Ascending aorta (tissue), 2 donors: ENCODE measurements around the gene THSD7B. TPM values are rescaled to one million over a fixed set of nuclear protein-coding genes. Genes with fewer than 3 reads are reported as not detected.

Source experiments
- DNase-seq, 2 donors: peaks; one replicate each; pipeline ENCODE4 v3.0.0-alpha.2; 2019; ENCODE audit warnings: low spot score in 2 of 2
- H3K27ac ChIP-seq, 2 donors: fragments of 200-600 bp; sonication (generic); one replicate each; pipeline ENCODE4 v1.5.1; 2016 to 2017; ENCODE audit warnings: mild to moderate bottlenecking in 1 of 2
- H3K27me3 ChIP-seq: fragments of 200-600 bp; sonication (generic); one replicate; pipeline ENCODE4 v1.5.1; 2017
- H3K36me3 ChIP-seq, 2 donors: fragments of 200-600 bp; sonication (generic); one replicate each; pipeline ENCODE4 v1.5.1; 2016
- H3K4me1 ChIP-seq, 2 donors: fragments of 200-600 bp; sonication (generic); one replicate each; pipeline ENCODE4 v1.5.1; 2016 to 2017; ENCODE audit warnings: mild to moderate bottlenecking in 1 of 2
- H3K4me3 ChIP-seq, 2 donors: fragments of 200-600 bp; sonication (generic); one replicate each; pipeline ENCODE4 v1.5.1; 2016 to 2017; ENCODE audit warnings: mild to moderate bottlenecking in 1 of 2
- H3K9me3 ChIP-seq, 2 donors: fragments of 200-600 bp; sonication (generic); one replicate each; pipeline ENCODE4 v1.5.1; 2016
- CTCF ChIP-seq, 3 experiments: fragments of 200-600 bp in 2 of 3; fragments of 450-650 bp in 1 of 3; sonication (generic) in 2 of 3; IDR thresholded peaks; one replicate each; pipeline ENCODE4 v1.5.1; 2016 to 2019; ENCODE audit warnings: antibody characterized with exemption in 3 of 3, mild to moderate bottlenecking in 1 of 3, moderate library complexity in 1 of 3
- intact Hi-C: fragments of 100-400 bp; cut with DNase I; formaldehyde crosslinking; loops from one replicate; pipeline ENCODE4 v1.15.1; 2023
- total RNA-seq: library from RNA; depleted of rRNA; stranded (reverse); fragments of >200 nt; gene quantifications from one replicate; pipeline ENCODE4 v1.1.0, GENCODE V29; 2016

THSD7B gene
- total RNA-seq, result not detected

GRCh38 chr2:136765256-136766072 is at the start of gene THSD7B:
Gene THSD7B (plus strand): TSS chr2:136765545. CDS start chr2:136882179, 116,634 bp downstream.
- peak within 1 kb of the TSS; percentile 63 to 95 for H3K4me3 ChIP-seq
- intact Hi-C loops, result no loop called here
- DNase-seq, result no peak
- H3K27me3 ChIP-seq, result no peaks in the 10 kb centered on the region
- TF ChIP-seq CTCF (IDR thresholded peaks at IDR 0.05), result peak in 1 of 3 experiments; percentile 4
- H3K4me1 ChIP-seq, result peaks cover 0 to 4% of the 10 kb centered on the region in 2 donors
- H3K27ac ChIP-seq, result peak within 1 kb of the TSS; percentile 1 to 42
- H3K9me3 ChIP-seq, result no peaks in the 10 kb centered on the region
- H3K36me3 ChIP-seq, result no peaks in the 10 kb centered on the region

DNA sequence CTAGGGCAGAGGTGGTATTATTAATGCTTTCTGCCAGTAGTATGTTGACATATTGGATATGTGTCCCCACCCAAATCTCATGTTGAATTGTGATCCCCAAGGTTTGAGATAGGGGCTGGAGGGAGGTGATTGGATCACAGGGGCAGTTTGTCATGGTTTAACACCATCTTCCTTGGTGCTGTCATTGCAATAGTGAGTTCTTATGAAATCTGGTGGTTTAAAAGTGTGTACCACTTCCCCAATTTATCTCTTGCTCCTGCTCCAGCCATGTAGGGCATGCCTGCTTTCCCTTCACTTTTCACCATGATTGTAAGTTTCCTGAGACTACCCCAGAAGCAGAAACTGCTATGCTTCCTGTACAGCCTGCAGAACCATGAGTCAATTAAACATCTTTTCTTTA is 47.1 kb upstream of the THSD7B start:
- H3K9me3 ChIP-seq, result no peaks in the 10 kb centered on the region
- no peaks in the 10 kb centered on the region for H3K4me1 ChIP-seq
- H3K27me3 ChIP-seq, result no peaks in the 10 kb centered on the region
- TF ChIP-seq CTCF (IDR thresholded peaks at IDR 0.05), result no peak
- intact Hi-C loops, result no loop called here
- H3K27ac ChIP-seq, result no peak overlapping the region
- H3K4me3 ChIP-seq, result no peak overlapping the region
- DNase-seq, result no peak
- no peaks in the 10 kb centered on the region for H3K36me3 ChIP-seq

GRCh38 chr2:136727973-136728699 is 37.2 kb upstream of the THSD7B start:
- Histone ChIP-seq H3K27ac (no peak overlapping the region), H3K4me3 (no peak overlapping the region), H3K4me1 (no peaks in the 10 kb centered on the region), H3K36me3 (no peaks in the 10 kb centered on the region), H3K27me3 (no peaks in the 10 kb centered on the region), H3K9me3 (no peaks in the 10 kb centered on the region)
- intact Hi-C loops, result no loop called here
- no peak for TF ChIP-seq CTCF (IDR thresholded peaks at IDR 0.05)
- DNase-seq, result no peak

GRCh38 chr2:136736236-136736635 is 29.1 kb upstream of the THSD7B start:
- Histone ChIP-seq H3K36me3 (no peaks in the 10 kb centered on the region), H3K27ac (no peak overlapping the region), H3K27me3 (no peaks in the 10 kb centered on the region), H3K9me3 (no peaks in the 10 kb centered on the region), H3K4me3 (no peak overlapping the region), H3K4me1 (no peaks in the 10 kb centered on the region)
- DNase-seq, result no peak
- TF ChIP-seq CTCF (IDR thresholded peaks at IDR 0.05), result no peak
- intact Hi-C loops, result no loop called here

DNA sequence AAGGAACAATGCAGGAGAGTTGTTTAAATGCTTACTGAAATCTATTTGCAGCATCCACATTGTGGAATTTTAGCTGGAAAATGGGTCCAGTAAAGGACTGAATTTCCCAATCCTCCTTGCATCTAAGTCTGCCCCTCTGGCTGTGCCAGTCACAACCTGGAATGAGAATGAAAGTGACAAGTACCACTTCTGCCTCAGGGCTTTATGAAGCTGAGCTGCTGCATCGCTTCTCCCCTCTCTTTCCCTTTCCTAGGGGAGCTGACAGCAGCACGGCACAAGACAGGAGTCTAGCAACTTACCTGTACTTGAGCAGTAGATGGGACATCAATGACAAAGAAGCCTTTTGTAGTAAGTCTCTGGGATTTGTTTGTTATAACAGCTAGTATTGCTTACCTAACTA is 27.3 kb upstream of the THSD7B start:
- intact Hi-C loops, result no loop called here
- Histone ChIP-seq H3K9me3 (no peaks in the 10 kb centered on the region), H3K27ac (no peak overlapping the region), H3K27me3 (no peaks in the 10 kb centered on the region), H3K4me3 (no peak overlapping the region), H3K36me3 (no peaks in the 10 kb centered on the region), H3K4me1 (no peaks in the 10 kb centered on the region)
- TF ChIP-seq CTCF (IDR thresholded peaks at IDR 0.05), result no peak
- DNase-seq, result no peak
